Fibroblast of the conjunctiva (primary cell): ENCODE results near the gene FXYD1.

ENCODE experiments used
- DNase-seq: peaks from one replicate; pipeline ENCODE4 v3.0.0-alpha.2; 2010; ENCODE audit warnings: low read depth

The FXYD1 gene

GRCh38 chr19:35162471-35163326, 24.1 kb downstream of the FXYD1 start:
- no peak for DNase-seq

GRCh38 chr19:35164418-35164817, 25.8 kb downstream of the FXYD1 start:
- DNase-seq = no peak

- DNase-seq = no peak
Measured at GRCh38 chr19:35165200-35166058, 26.8 kb downstream of the FXYD1 start.

- DNase-seq = no peak
Measured at GRCh38 chr19:35166100-35167063, 27.8 kb downstream of the FXYD1 start.

GRCh38 chr19:35167251-35168119, 28.9 kb downstream of the FXYD1 start:
- no peak for DNase-seq

DNA sequence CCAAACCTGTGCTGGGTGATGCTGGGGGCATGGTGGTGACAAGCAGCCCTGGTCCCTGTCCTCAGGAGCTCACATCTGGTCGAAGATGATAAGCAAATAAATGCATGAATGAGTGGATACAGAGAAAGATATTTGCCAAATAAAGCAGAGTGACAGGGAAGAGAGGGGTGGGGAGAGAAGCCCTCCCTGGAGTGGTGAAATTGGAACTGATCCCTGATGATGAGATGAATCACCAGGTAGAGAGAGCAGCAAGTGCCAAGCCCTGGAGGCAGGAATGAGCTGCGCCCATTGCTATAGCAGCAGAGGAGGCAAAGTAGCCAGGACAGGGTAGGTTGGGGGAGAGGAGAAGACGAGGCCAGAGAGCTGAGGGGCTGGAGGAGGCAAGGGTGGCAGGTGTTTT, 29.6 kb downstream of the FXYD1 start:
- DNase-seq = no peak

DNA sequence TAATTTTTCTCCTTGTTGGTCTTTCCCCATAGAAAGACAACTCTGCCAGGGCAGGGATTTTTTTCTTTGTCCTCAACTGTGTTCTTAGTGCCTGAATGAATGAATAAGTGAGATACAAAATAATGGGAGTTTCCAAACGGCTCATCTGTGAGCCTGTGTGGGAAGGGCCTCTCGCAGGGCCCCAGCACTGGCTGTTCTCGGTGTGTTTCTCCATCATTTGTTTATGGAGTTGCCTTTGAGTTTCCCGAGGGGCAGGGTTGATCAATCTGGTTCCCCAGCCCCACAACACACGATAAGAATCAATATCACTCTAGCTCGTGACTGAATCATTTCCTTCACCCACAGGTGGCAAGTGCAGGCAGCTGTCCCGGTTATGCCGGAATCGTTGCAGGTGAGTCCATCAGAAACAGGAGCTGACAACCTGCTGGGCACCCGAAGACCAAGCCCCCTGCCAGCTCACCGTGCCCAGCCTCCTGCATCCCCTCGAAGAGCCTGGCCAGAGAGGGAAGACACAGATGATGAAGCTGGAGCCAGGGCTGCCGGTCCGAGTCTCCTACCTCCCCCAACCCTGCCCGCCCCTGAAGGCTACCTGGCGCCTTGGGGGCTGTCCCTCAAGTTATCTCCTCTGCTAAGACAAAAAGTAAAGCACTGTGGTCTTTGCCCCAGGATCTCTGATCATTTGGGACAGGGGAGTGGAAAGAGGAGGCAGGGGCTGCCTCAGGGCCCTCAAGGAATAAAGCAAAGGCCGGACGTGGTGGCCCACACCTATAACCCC, 30.8 kb downstream of the FXYD1 start:
- no peak for DNase-seq

DNA sequence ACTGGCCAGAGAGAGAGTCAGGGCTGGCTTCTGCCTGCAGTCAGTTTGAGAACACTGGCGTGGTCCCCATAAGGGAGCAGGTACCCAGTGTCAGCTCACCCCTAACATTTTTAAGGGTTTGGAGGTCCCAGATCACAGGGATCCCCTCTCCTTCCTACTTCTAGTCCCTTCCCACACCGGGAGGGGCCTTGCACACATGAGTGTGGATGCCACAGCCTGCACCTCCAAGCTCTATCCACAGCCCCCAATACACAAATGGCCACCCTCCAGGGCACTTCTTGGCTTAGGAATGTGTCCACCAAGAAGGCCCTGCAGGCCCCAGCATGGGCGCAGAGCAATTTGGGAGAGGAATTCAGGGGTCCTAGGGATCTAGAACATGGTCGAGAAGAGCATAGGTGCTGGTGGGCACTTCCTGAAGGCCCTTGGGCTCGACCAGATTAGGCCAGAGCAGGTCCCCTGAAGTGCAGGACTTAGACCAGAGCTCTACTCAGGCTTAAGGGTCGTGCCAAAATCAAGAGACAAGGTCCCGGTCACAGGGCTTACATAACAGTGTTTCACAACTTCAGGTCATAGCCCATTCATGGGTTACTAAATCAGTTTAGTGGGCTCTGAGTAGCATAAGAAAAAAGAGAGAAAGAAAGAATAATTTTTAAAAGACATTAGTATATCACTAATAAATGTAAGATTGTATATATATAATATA, 31.9 kb downstream of the FXYD1 start:
- DNase-seq = no peak

GRCh38 chr19:35171730-35172129, 33.1 kb downstream of the FXYD1 start:
- no peak for DNase-seq

DNA sequence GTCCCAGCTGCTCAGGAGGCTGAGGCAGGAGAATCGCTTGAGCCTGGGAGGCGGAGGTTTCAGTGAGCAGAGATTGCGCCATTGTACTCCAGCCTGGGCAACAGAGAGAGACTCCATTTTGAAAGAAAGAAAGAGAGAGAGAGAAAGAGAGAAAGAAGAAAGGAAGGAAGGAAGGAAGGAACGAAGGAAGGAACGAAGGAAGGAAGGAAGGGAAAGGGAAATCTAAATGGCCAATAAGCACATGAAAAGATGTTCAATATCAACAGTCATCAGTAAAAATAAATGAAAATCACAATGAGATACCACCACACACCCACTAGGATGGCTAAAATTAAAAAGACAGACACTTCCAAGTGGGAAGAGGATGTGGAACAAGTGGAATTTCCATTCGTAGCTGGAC, 35.6 kb downstream of the FXYD1 start:
- DNase-seq = no peak

- DNase-seq = no peak
Measured at GRCh38 chr19:35176181-35176570, 37.6 kb downstream of the FXYD1 start.

- DNase-seq = no peak
Measured at GRCh38 chr19:35177377-35178274, 39.0 kb downstream of the FXYD1 start.

- no peak for DNase-seq
Measured at GRCh38 chr19:35178701-35179100, 40.1 kb downstream of the FXYD1 start.

DNA sequence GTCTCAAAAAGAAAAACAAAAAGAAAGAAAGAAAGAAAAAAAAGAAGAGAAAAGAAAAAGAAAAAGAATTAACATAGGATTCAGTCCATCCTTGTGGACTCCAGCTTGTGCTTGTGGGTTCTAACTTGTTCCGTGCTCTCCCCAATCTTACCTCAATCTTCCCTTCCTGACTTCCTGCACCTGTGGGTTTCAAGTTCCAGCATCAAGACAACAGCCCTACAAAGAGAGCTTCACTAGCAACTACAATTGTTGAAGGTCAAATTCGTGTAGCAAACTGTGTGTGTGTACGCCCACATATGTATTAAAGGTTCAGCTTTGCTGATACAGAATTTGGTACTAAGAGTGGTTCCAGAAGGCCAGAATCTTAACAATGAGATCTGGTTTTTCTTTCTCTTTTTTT, 41.2 kb downstream of the FXYD1 start:
- DNase-seq = no peak

- DNase-seq = no peak
Measured at GRCh38 chr19:35181387-35181786, 42.8 kb downstream of the FXYD1 start.

GRCh38 chr19:35184267-35184666, 45.6 kb downstream of the FXYD1 start:
- DNase-seq = no peak

- no peak for DNase-seq
Measured at GRCh38 chr19:35184884-35185283, 46.3 kb downstream of the FXYD1 start.
